NCI-H2171 (cell line): ENCODE measurements around the gene CCDC146.
"Not testable (repeated sequence)": the region's sequence is repeated elsewhere in the genome, so short reads cannot be mapped to it uniquely, and the experiment has no call there.

Experiments used
- DNase-seq: peaks from one replicate; lab custom pipeline; 2025; lab: John Stamatoyannopoulos, UW

The CCDC146 gene

GRCh38 chr7:77140291-77140690 lies 17.9 kb downstream of the CCDC146 start:
- not testable (repeated sequence) for DNase-seq

- not testable (repeated sequence) for DNase-seq
These were observed 29.8 kb downstream of the CCDC146 start for GRCh38 chr7:77152232-77152631.

DNA sequence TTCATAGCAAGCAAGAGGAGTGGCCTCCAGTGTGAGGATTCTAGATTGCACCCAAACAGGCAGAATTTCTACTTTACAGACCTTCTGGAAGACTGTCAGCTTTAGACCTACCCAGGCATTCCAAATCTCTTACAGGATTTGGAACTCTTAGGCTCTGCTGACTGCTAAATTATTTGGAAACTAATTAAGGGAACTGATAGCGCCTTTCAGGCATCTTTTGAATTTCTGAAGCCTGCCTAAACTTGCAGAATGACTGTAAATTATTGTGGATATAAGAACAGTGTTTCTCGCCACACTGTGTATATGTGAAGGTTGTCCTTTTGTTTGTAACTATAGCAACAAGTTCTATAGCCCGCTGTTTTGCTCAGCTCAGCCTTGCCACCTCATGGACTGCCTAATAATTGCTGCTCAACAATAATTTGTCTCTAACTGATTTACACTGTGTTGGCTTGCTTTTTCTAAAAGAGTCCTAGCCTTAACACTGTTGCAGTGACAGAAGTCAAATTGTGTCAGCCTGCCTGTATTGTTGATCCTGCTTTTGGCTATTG lies 32.6 kb downstream of the CCDC146 start:
- not testable (repeated sequence) for DNase-seq

DNA sequence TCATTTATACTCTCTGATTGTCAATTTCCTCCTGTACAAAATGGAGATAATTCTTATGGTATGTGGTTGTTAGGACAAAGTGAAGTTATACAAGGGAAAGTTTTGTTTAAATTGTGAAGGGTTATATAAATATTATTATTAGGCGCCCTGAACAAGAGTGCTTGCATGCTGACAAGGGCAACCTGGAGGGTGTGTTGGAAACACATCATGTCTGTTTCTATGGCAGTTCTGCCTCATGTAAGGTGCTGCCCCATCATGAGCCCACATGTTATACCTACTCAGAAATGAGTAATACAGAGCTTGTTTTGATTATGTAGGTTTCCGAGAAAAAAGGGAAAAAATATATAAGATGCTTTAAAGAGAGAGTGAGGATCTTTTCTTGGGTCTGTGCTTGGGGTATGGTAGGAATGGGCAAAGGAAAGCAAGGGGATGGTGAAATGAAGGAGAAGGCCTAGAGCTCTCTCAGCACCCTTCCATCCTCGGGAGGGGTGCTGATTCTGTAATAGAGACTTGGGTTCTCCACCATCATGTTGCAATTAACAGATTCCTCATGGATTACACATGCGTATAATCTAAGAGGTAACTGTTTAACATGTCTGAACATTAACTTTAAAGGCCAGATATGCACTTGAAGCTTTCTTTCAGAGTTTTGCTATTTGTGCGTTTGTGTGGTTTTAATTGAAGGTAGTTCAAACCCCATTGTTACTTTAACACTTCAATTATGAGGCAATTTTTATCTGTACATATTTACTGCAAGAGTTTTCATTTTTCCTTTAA lies 33.4 kb downstream of the CCDC146 start:
- not testable (repeated sequence) for DNase-seq

DNA sequence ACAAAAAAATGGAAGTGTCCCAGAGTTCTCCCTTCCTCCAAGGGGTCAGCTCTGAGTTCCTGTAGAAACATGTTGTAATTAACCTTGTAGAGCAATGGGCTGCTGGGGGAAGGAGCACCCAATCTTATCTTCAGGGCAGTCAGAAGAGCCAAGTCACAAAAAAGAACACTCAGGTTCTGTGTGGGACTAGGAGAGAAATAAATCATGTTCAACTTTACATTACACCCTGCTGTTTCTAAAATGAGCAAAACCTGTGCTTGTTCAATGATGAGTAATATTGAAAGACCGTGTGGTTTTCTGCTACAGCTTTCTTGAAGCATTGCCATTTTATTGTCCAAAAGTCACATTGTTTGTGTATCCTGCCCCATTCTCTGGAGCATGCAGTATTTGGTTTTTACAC lies 34.6 kb downstream of the CCDC146 start:
- not testable (repeated sequence) for DNase-seq

GRCh38 chr7:77157446-77157845 lies 35.0 kb downstream of the CCDC146 start:
- no peak for DNase-seq

GRCh38 chr7:77171073-77171472 lies 48.7 kb downstream of the CCDC146 start:
- DNase-seq = not testable (repeated sequence)

DNA sequence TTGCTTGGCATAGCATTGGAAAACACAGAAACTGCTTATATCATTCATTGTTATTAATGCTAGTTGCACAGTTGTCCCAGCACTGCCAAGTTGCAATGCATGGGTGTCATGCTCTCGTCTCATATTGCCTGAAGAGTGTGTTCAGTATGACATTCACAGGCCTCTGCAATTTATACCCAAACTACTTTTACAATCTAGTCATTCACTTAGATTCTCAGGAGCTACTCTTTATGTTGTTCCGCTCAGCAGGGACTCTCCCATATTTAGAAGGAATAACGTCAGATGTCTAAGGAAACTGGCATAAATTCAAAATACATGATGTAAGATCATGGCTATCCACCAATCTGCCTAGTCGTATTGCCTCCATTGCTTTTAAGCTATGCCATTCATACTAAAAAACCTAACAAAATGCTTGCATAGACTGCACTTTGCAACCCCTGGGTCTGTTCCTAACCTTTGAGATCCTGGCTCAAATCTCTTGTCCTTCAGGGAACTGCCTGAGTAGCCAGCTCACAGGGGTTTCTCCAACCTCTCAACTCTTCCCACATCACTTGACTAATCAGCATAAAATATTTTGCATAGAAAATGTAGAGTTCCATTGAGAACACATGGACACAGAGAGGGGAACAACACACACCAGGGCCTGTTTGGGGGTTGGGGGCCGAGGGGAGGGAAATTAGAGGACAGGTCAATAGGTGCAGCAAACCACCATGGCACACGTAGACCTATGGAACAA lies 50.2 kb downstream of the CCDC146 start:
- not testable (repeated sequence) for DNase-seq

DNA sequence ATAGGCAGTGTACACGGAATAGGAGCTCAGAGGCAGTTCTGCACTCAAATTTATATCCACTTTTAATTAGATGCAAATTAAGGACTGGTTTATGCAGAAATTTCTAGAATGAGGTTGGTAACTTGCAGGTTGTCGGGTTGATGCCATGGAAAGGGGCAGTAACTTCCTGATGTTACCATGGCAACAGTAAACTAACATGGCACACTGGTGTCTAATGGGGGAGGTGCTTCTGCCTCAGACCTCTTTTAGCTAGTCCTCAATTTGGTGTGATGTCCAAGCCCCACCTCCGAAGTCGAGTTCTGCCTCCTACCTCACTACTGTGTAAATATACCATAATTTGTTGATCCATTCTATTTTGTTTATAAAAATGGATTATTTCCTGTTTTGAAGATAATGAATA lies 52.0 kb downstream of the CCDC146 start:
- DNase-seq = not testable (repeated sequence)

DNA sequence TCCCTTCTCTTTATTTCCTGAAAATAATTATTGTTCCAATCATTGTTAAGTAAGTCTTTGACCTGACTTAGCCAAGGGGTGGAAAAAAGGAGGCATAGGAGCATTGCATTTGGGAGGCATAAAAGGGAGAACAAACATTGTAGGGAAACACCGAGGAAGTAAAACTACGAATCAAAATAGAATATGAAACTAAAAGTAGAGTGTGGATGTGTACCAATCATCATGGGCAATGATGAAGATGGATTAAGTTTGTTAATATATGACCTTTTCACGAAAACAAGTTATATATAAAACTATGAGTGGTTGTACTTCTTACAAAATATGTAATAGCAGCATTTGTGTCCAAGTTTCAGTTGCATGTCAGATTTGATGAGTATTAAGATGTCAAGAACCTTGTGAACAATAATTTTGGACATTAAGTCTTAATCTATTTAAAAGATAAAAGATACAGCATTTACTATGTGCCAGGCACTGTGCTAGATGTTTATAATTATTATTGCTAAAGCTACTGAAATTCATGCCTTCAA lies 52.9 kb downstream of the CCDC146 start:
- DNase-seq = not testable (repeated sequence)

DNA sequence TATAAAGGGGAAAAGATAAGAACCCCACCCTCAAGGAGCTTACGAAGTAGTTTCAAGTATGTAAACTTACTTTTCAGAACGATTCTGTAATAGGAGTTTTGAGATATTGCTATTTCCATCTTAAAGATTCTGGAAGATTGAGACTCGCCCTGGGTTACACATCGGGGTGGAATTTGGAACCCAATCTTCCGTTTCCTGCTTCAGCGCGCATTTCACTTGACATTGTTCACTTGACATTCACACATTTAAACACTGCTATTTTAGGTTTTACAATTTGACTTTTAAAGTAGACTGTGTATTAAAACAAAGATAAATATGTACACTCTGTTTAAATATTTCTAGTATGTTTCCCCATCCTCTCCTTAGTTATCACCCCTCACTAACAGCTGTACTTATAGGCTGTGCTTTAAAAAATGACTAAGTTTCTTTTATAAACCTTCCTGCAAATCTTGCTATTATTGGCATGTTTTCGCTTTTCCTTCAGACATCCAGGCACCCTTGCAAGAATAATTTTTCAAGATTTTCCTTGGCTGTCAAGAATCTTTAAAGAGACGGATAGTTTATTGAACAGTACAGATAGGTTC lies 55.0 kb downstream of the CCDC146 start:
- not testable (repeated sequence) for DNase-seq

- DNase-seq = not testable (repeated sequence)
These were observed 55.6 kb downstream of the CCDC146 start for GRCh38 chr7:77178024-77178423.

DNA sequence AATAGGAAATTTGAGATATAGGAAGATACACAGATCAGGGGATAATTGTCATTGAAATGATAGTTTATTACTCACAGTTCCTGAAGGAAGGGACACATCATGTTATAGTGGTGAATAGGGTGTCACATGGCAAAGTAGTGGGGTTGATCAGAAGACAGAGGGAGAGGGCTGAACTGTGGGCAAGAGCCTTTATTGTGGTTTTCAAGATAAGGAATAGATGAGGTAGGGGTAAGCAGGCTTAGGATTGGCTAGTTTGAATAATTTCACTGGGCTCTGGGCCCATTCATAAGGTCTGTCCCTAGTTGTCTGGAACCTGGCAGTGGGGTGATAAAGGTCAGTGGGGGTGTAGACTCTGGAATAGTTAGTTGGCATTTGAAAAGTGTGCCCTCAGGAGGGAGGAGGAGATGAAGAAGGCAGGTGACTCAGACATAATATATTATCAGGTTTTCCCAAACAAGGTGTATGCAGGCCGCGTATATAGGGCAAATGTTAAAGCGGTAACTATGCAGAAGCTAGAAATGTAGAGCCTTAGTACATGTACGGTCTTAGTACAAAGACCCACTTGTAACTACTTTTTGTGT lies 58.7 kb downstream of the CCDC146 start:
- no peak for DNase-seq

DNA sequence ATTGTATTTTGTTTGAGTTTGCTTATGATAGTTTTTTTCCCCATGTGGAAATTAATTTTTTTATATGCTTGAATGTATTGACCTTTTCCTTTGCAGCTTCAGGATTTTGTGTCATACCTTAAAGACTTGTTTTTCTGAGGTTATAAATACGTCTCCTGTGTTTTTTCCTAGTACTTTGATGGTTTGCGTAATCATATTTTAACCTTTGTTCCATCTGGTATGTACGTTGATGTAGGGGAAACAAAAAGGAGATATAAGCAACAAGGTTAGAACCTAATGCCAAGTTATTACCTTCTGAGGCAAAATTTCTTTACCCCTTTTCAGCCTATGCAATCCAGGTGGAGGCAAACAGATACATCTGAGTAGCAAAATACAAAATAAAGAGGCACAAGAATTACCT lies 59.3 kb downstream of the CCDC146 start:
- DNase-seq = no peak

GRCh38 chr7:77182261-77182660 lies 59.8 kb downstream of the CCDC146 start:
- DNase-seq = no peak

GRCh38 chr7:77184463-77184862 lies 62.0 kb downstream of the CCDC146 start:
- DNase-seq = no peak

DNA sequence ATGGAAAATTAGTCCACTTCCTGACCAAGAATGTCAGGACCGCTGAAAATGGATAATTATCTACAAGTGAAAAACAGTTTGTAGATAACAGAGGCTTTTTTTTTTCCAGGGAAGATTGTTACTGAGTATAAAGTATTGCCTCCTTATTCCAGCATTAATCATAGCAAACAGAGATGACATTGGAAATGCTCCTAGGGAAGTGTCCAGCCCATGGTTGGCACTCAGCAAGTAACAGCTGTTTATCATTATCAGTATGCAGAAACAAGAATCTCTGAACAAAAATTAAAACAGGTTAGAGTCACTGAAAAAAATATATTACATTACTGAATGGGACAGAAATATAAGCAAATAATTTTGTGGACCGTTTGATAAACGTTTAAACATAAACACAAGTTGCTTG lies 62.6 kb downstream of the CCDC146 start:
- no peak for DNase-seq

DNA sequence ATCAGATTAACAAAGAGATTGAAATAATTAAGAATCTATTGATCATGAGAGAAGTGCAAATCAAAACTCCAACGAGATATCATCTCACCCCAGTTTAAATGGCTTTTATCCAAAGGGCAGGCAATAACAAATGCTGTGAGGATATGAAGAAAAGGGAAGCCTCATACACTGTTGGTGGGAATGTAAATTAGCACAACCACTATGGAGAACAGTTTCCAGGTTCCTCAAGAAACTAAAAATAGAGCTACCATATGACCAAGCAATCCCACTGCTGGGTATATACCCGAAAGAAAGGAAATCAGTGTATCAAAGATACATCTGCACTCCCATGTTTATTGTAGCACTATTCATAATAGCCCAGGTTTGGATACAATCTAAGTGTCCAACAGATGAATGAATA lies 63.5 kb downstream of the CCDC146 start:
- DNase-seq = no peak

DNA sequence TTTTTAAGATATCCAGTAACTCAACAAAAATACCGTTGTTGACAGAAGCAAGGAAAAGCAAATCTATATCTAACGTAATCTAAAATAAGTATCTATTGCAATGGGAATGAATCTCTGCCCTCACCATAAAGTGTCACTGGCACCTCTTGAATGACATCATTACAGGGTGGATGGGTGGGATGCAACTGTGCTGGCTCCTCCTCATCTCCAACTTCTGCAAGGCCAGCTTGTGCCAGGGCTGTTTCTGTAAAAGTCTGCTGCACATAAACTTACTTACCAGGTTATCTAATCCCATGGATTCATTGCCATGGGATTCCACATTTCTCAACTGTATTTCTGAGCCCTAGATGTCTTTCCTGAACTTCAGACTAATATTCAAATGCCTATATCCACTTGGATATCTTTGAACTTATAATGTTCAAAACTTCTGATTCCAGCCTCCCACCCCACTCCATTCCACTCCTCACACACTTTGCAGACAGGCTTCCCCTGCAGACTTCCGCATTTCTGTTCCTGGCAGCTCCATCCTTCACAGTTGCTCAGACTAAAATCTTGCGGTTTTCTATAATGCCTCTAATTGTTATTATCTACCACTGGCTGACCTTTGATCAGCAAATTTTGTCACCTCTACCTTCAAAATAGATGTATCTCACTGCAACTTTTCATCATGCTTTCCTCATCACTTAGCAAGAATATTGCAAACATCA lies 66.5 kb downstream of the CCDC146 start:
- no peak for DNase-seq

DNA sequence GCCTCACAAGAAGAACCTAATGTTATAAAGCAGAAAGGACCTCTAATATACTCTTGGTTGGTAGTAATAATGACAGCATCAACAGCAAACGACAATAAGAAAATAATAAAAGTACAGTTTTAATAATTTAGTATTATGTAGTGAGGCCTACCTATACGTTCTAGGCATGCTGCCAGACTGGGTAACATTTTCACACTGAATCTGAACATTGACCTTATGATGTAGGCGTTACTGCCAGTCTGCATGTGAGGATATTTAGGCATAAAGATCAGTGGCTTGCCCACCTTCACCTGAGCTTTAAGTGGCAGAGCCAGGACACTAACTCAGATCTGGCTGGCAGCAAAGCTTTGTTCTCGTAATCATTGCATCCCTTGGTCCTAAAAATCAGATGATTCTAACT lies 74.7 kb downstream of the CCDC146 start:
- DNase-seq = no peak
